CD4-positive, alpha-beta T cell (primary cell): ENCODE results near the gene AFG1L. TPM values are rescaled to one million over a fixed set of nuclear protein-coding genes. Genes with fewer than 3 reads are reported as not detected.

Experiments
- ATAC-seq: fragments of 200-7000 bp; cut with Tn5 transposase; one replicate; pipeline ENCODE4 v1.10.0; 2022; ENCODE audit warnings: mild to moderate bottlenecking; ENCODE audit not compliant: poor library complexity
- CTCF ChIA-PET: fragments of 350-600 bp; sonication (Branson Sonifier 250); formaldehyde crosslinking; loops from one replicate; lab custom pipeline; 2021; ENCODE audit warnings: antibody characterized with exemption, inconsistent platforms; lab: Charles Lee
- POLR2A ChIA-PET: fragments of 350-600 bp; sonication (Branson Sonifier 250); formaldehyde crosslinking; loops from one replicate; lab custom pipeline; 2021; ENCODE audit warnings: antibody characterized with exemption, inconsistent platforms; lab: Charles Lee
- DNase-seq, 14 experiments: peaks; one replicate each; pipeline ENCODE4 v3.0.0-alpha.2; 2013 to 2020; ENCODE audit warnings: mixed read lengths in 2 of 14
- H3K27ac ChIP-seq, 2 donors: one replicate each; pipeline versions ENCODE4 v1.5.1 to v1.7.0; 2013; ENCODE audit warnings: low read length in 2 of 2, low read depth in 1 of 2, mild to moderate bottlenecking in 1 of 2
- H3K27me3 ChIP-seq, 2 experiments: 1 replicate in 1 of 2; 2 replicates in 1 of 2; pipeline versions ENCODE4 v1.6.1 to v1.7.0; 2013; ENCODE audit warnings: low read length in 2 of 2, control low read depth in 1 of 2, mild to moderate bottlenecking in 1 of 2, moderate library complexity in 1 of 2; ENCODE audit not compliant: insufficient read depth in 2 of 2, control insufficient read depth in 1 of 2
- H3K36me3 ChIP-seq: one replicate; pipeline ENCODE4 v1.6.1; 2013; ENCODE audit warnings: low read length, control low read depth; ENCODE audit not compliant: insufficient read depth
- H3K4me1 ChIP-seq: one replicate; pipeline ENCODE4 v1.6.1; 2013; ENCODE audit warnings: low read length, control low read depth; ENCODE audit not compliant: insufficient read depth
- H3K4me3 ChIP-seq: one replicate; pipeline ENCODE4 v1.5.1; 2013; ENCODE audit warnings: mild to moderate bottlenecking, low read length, moderate library complexity
- H3K9me3 ChIP-seq, 2 experiments: 1 replicate in 1 of 2; 2 replicates in 1 of 2; pipeline versions ENCODE4 v1.6.1 to v1.7.0; 2013; ENCODE audit warnings: low read length in 2 of 2, mild to moderate bottlenecking in 2 of 2, control low read depth in 1 of 2, moderate library complexity in 1 of 2; ENCODE audit not compliant: control insufficient read depth in 1 of 2, insufficient read depth in 1 of 2
- H3K27ac Mint-ChIP-seq: one replicate; pipeline ENCODE4 v1.8.0; 2020; ENCODE audit warnings: mixed read lengths
- H3K27me3 Mint-ChIP-seq: one replicate; pipeline ENCODE4 v1.8.0; 2021; ENCODE audit warnings: mixed read lengths
- H3K36me3 Mint-ChIP-seq: one replicate; pipeline ENCODE4 v1.8.0; 2021; ENCODE audit warnings: low read depth, mixed read lengths
- H3K4me1 Mint-ChIP-seq: one replicate; pipeline ENCODE4 v1.8.0; 2021; ENCODE audit warnings: low read depth, mixed read lengths
- H3K4me3 Mint-ChIP-seq: one replicate; pipeline ENCODE4 v1.8.0; 2020; ENCODE audit warnings: mild to moderate bottlenecking, mixed read lengths
- H3K9me3 Mint-ChIP-seq: one replicate; pipeline ENCODE4 v1.8.0; 2020; ENCODE audit warnings: mixed read lengths
- intact Hi-C, 2 experiments: fragments of 100-400 bp; cut with DNase I in 1 of 2; cut with micrococcal nuclease in 1 of 2; formaldehyde crosslinking; loops; one replicate each; pipeline versions ENCODE4 v1.15.1 to v1.9.0; 2023 to 2025; cut with DNase I, micrococcal nuclease
- total RNA-seq, 174 experiments: library from RNA in 2 of 174; stranded (reverse) in 2 of 174; gene quantifications; one replicate each; pipeline ENCODE4 v1.2.3 and lab custom pipeline; 2021 to 2026
- TF ChIP-seq, protein P1 (sequence below): fragments of 200-600 bp; IDR thresholded peaks from one replicate; pipeline ENCODE4 v1.8.0; 2022; ENCODE audit warnings: antibody characterized with exemption, mild to moderate bottlenecking

The AFG1L gene
- total RNA-seq, 2 experiments from 2014 or later, result 3.0 to 3.9 TPM

DNA sequence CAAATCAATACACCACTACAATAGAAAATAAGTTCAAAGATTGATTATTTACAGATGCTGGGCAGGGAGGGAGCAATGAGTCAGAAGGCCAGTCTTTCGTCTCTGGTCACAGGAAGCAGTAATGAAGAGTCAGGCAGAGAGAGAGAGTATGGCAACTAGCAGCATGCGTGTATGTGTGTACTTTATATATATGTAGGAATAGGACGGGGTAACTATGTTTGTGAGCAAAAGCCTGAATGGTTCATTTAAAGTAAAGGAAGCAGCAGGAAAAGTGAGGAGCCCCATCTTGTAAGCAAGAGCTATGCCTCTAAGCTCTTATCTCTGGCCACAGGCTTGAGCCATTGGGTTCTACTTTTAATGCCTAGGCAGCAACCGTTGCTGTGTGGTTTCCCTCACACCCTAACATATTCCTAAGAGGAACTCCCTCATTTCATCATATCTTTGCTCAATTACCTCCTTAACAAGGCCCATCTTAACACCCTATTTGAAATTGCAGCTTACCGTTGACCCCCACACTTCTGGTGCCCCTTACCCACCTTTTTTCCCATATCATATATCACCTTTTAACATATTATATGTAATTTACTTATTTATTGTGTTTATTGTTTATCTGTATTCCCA, 66.6 kb downstream of the AFG1L start:
- intact Hi-C loops, result no loop called here
- CTCF ChIA-PET, result no interaction called here
- Mint-ChIP-seq H3K27ac (no peak overlapping the region), H3K36me3 (peaks cover 30% of the 10 kb centered on the region), H3K4me3 (no peak overlapping the region), H3K9me3 (no peaks in the 10 kb centered on the region), H3K4me1 (no peaks in the 10 kb centered on the region), H3K27me3 (no peaks in the 10 kb centered on the region)
- Histone ChIP-seq H3K36me3 (no peaks in the 10 kb centered on the region), H3K27me3 (no peaks in the 10 kb centered on the region), H3K4me1 (no peaks in the 10 kb centered on the region), H3K9me3 (no peaks in the 10 kb centered on the region), H3K27ac (no peak overlapping the region), H3K4me3 (no peak overlapping the region)
- ATAC-seq (no peak), DNase-seq (no peak)
- TF ChIP-seq, protein P1, sequence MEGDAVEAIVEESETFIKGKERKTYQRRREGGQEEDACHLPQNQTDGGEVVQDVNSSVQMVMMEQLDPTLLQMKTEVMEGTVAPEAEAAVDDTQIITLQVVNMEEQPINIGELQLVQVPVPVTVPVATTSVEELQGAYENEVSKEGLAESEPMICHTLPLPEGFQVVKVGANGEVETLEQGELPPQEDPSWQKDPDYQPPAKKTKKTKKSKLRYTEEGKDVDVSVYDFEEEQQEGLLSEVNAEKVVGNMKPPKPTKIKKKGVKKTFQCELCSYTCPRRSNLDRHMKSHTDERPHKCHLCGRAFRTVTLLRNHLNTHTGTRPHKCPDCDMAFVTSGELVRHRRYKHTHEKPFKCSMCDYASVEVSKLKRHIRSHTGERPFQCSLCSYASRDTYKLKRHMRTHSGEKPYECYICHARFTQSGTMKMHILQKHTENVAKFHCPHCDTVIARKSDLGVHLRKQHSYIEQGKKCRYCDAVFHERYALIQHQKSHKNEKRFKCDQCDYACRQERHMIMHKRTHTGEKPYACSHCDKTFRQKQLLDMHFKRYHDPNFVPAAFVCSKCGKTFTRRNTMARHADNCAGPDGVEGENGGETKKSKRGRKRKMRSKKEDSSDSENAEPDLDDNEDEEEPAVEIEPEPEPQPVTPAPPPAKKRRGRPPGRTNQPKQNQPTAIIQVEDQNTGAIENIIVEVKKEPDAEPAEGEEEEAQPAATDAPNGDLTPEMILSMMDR, result no peak
- POLR2A ChIA-PET, result no interaction called here

DNA sequence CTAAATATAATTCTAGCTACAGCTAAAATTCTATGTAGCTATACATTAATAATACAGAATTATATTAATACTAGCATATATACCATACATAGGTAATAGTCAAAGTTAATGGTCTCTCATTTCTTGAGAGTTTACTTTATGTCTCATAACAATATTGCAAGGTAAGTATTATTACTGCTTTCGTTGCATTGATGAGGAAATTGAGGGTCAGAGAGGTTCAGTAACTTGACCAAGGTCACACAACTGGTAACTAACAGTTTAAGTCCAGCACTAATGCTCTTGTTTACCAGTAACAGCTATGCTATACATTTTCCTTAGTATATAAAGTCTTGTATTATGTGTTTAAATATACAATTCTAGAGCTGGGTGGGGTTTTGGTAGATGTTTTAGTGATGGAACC, 67.6 kb downstream of the AFG1L start:
- no peaks in the 10 kb centered on the region for H3K9me3 ChIP-seq
- Mint-ChIP-seq H3K27ac (no peak overlapping the region), H3K36me3 (peaks cover 21% of the 10 kb centered on the region), H3K27me3 (no peaks in the 10 kb centered on the region), H3K4me1 (no peaks in the 10 kb centered on the region), H3K4me3 (no peak overlapping the region), H3K9me3 (no peaks in the 10 kb centered on the region)
- H3K27ac ChIP-seq, result no peak overlapping the region
- ATAC-seq (no peak), DNase-seq (no peak)
- intact Hi-C loops, result no loop called here
- no peak overlapping the region for H3K4me3 ChIP-seq
- H3K36me3 ChIP-seq, result no peaks in the 10 kb centered on the region
- H3K4me1 ChIP-seq, result no peaks in the 10 kb centered on the region
- H3K27me3 ChIP-seq, result no peaks in the 10 kb centered on the region
- POLR2A ChIA-PET, result no interaction called here
- CTCF ChIA-PET, result no interaction called here
- TF ChIP-seq, protein P1, result no peak

DNA sequence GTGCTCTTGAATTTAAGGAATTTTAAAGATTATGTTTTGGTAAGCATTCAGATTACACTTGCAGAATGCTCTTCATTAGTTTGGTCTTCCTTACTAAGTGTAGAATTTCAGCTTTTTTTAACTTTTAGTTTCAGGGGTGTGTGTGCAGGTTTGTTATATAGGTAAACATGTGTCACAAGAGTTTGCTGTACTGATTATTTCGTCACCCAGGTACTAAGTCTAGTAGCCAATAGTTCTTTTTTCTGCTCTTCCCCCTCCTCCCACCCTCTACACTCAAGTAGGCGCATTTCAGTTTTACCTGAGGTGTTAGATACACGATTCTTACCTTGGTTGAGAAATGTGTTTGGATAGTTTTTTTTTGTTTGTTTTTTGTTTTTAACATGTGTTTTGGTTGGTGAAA, 68.3 kb downstream of the AFG1L start:
- Mint-ChIP-seq H3K4me3 (no peak overlapping the region), H3K4me1 (no peaks in the 10 kb centered on the region), H3K27me3 (no peaks in the 10 kb centered on the region), H3K27ac (no peak overlapping the region), H3K9me3 (no peaks in the 10 kb centered on the region), H3K36me3 (peaks cover 14% of the 10 kb centered on the region)
- POLR2A ChIA-PET, result no interaction called here
- CTCF ChIA-PET, result no interaction called here
- Histone ChIP-seq H3K9me3 (no peaks in the 10 kb centered on the region), H3K4me3 (no peak overlapping the region), H3K27ac (no peak overlapping the region), H3K36me3 (no peaks in the 10 kb centered on the region), H3K27me3 (no peaks in the 10 kb centered on the region), H3K4me1 (no peaks in the 10 kb centered on the region)
- DNase-seq (no peak), ATAC-seq (no peak)
- intact Hi-C loops, result no loop called here
- TF ChIP-seq, protein P1, result no peak
